Cortex of kidney (tissue), 1 donor: ENCODE data around the gene RGMA.

Experiments
- DNase-seq: peaks from one replicate; lab custom pipeline; 2025; lab: John Stamatoyannopoulos, UW

RGMA gene

GRCh38 chr15:93091465-93091864, 2.5 kb upstream of the RGMA start:
- DNase-seq, result no peak

- no peak for DNase-seq
Measured at GRCh38 chr15:93089727-93090305, 805 bp upstream of the RGMA start.

GRCh38 chr15:93088200-93088980, 621 bp downstream of the RGMA start:
- no peak for DNase-seq

- no peak for DNase-seq
Measured at GRCh38 chr15:93087825-93088199, 1.2 kb downstream of the RGMA start.

- no peak for DNase-seq
Measured at GRCh38 chr15:93086791-93087190, 2.2 kb downstream of the RGMA start.

- DNase-seq, result no peak
Measured at GRCh38 chr15:93085692-93086091, 3.3 kb downstream of the RGMA start.

- DNase-seq, result no peak
Measured at GRCh38 chr15:93082861-93083260, 6.2 kb downstream of the RGMA start.

GRCh38 chr15:93081399-93081798, 7.6 kb downstream of the RGMA start:
- no peak for DNase-seq

- no peak for DNase-seq
Measured at GRCh38 chr15:93080451-93080850, 8.6 kb downstream of the RGMA start.

GRCh38 chr15:93076875-93077274, 12.1 kb downstream of the RGMA start:
- DNase-seq, result no peak

- DNase-seq, result no peak
Measured at GRCh38 chr15:93076217-93076616, 12.8 kb downstream of the RGMA start.

GRCh38 chr15:93074599-93074998, 14.4 kb downstream of the RGMA start:
- DNase-seq, result no peak

GRCh38 chr15:93073465-93073952, 15.5 kb downstream of the RGMA start:
- DNase-seq, result no peak

GRCh38 chr15:93072411-93073394, 16.3 kb downstream of the RGMA start:
- DNase-seq, result no peak

GRCh38 chr15:93072011-93072410, 17.0 kb downstream of the RGMA start:
- DNase-seq, result no peak

- DNase-seq, result no peak
Measured at GRCh38 chr15:93071469-93071936, 17.5 kb downstream of the RGMA start.

- no peak for DNase-seq
Measured at GRCh38 chr15:93070551-93071296, 18.3 kb downstream of the RGMA start.

- no peak for DNase-seq
Measured at GRCh38 chr15:93070132-93070531, 18.9 kb downstream of the RGMA start.

GRCh38 chr15:93068581-93069199, 20.3 kb downstream of the RGMA start:
- DNase-seq, result no peak

- DNase-seq, result no peak
Measured at GRCh38 chr15:93067649-93068085, 21.3 kb downstream of the RGMA start.
